OCI-LY1 (cell line): ENCODE measurements around the gene BRD7.

ENCODE experiments used
- EZH2 ChIP-seq: fragments of 200-600 bp; sonication (generic), shearing (Covaris generic); IDR thresholded peaks from 2 replicates; pipeline ENCODE4 v1.8.0; 2017; ENCODE audit warnings: borderline replicate concordance, mixed run types, mild to moderate bottlenecking, antibody characterized with exemption, low read length, moderate library complexity, mixed read lengths
- TF ChIP-seq, protein P1 (sequence below): fragments of 200-600 bp; sonication (generic), shearing (Covaris generic); IDR thresholded peaks from 2 replicates; pipeline ENCODE4 v1.5.1; 2017; ENCODE audit warnings: mild to moderate bottlenecking, antibody characterized with exemption, low read length, moderate library complexity, mixed read lengths

DNA sequence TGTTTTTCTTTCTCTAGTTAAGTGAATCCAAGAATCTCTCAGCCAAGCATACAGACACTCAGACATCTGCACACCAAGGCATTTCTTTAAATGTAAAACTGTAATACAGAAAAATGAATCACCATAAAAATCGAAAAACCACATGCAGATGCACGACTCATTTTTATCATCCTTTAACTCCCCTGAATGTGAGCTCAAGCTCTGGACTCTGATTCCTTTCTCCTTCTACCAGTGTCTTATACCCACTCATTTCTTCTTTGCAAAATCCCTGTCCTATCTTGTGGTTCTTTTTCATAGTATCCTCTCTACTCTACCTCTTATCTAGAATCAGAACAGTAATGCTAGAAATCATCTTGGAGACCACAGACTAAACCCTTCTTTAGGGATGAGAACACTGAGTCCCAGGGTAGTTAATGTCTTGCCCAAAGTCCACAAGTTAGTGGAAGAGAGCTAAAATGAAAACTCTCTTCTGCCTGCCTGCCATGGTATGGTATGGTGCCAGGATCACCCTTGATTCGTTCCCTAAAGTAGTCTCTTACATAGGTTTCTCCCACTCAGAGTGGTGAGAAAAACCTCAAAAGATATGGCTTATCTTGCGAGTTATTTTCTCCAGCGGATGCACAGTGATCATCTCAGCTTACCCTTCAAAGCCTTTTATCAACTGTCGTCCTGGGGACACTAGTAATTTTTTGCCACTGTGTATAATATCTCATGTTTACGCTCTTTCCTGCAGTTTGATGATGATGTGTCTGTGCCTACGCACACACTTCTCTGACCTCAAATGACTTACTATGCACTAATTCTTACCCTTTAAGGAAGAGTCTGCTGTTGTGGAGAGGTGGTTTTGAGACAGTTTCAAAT lies 30.2 kb downstream of the BRD7 start:
- TF ChIP-seq, protein P1, sequence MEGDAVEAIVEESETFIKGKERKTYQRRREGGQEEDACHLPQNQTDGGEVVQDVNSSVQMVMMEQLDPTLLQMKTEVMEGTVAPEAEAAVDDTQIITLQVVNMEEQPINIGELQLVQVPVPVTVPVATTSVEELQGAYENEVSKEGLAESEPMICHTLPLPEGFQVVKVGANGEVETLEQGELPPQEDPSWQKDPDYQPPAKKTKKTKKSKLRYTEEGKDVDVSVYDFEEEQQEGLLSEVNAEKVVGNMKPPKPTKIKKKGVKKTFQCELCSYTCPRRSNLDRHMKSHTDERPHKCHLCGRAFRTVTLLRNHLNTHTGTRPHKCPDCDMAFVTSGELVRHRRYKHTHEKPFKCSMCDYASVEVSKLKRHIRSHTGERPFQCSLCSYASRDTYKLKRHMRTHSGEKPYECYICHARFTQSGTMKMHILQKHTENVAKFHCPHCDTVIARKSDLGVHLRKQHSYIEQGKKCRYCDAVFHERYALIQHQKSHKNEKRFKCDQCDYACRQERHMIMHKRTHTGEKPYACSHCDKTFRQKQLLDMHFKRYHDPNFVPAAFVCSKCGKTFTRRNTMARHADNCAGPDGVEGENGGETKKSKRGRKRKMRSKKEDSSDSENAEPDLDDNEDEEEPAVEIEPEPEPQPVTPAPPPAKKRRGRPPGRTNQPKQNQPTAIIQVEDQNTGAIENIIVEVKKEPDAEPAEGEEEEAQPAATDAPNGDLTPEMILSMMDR: no peak
- TF ChIP-seq EZH2: no peak
